DND-41 (cell line): Measurements from ENCODE around the gene SLC12A8.

Experiments used
- ATAC-seq: fragments of 200-7000 bp; cut with Tn5 transposase; 3 replicates; pipeline ENCODE4 v1.9.1; 2021; ENCODE audit warnings: low read depth; ENCODE audit not compliant: insufficient read depth
- DNase-seq: peaks from one replicate; pipeline ENCODE4 v3.0.0-alpha.2; 2020
- H2AFZ ChIP-seq: 2 replicates; pipeline ENCODE4 v1.6.0; 2012; ENCODE audit warnings: low read depth, low read length
- H3K27ac ChIP-seq: 2 replicates; pipeline ENCODE4 v1.5.1; 2012; ENCODE audit warnings: low read length, inconsistent platforms
- H3K27me3 ChIP-seq: fragments of 200-600 bp; sonication (generic); 2 replicates; pipeline ENCODE4 v1.6.0; 2012; ENCODE audit warnings: low read length, mild to moderate bottlenecking, inconsistent platforms; ENCODE audit not compliant: insufficient read depth, poor library complexity
- H3K36me3 ChIP-seq: 2 replicates; pipeline ENCODE4 v1.5.1; 2012; ENCODE audit warnings: low read length, inconsistent platforms; ENCODE audit not compliant: insufficient read depth
- H3K4me1 ChIP-seq: 2 replicates; pipeline ENCODE4 v1.5.1; 2012; ENCODE audit warnings: mild to moderate bottlenecking, low read length; ENCODE audit not compliant: insufficient read depth
- H3K4me2 ChIP-seq: 2 replicates; pipeline ENCODE4 v1.6.0; 2012; ENCODE audit warnings: mild to moderate bottlenecking, moderate library complexity, low read length, inconsistent platforms; ENCODE audit not compliant: insufficient read depth
- H3K4me3 ChIP-seq, 2 experiments: fragments of 200-600 bp in 1 of 2; shearing (Covaris generic) in 1 of 2; 2 replicates each; pipeline ENCODE4 v1.5.1; 2012 to 2016; ENCODE audit warnings: inconsistent platforms in 2 of 2, low read length in 2 of 2, mild to moderate bottlenecking in 2 of 2, low read depth in 1 of 2, moderate library complexity in 1 of 2
- H3K79me2 ChIP-seq: 2 replicates; pipeline ENCODE4 v1.6.0; 2012; ENCODE audit warnings: low read length, inconsistent platforms; ENCODE audit not compliant: insufficient read depth
- H3K9ac ChIP-seq: 2 replicates; pipeline ENCODE4 v1.6.0; 2012; ENCODE audit warnings: low read depth, mild to moderate bottlenecking, inconsistent platforms, low read length, moderate library complexity
- H3K9me3 ChIP-seq: 2 replicates; pipeline ENCODE4 v1.5.1; 2012; ENCODE audit warnings: low read length, moderate library complexity, mild to moderate bottlenecking, inconsistent platforms; ENCODE audit not compliant: insufficient read depth, severe bottlenecking
- H4K20me1 ChIP-seq: 2 replicates; pipeline ENCODE4 v1.6.0; 2012; ENCODE audit warnings: low read length; ENCODE audit not compliant: insufficient read depth
- EZH2 ChIP-seq: IDR thresholded peaks from 3 replicates; pipeline ENCODE4 v1.6.1; 2012; ENCODE audit warnings: borderline replicate concordance, low read depth, mild to moderate bottlenecking, moderate library complexity, low read length, inconsistent platforms; ENCODE audit not compliant: severe bottlenecking
- TF ChIP-seq, protein P1 (sequence below): IDR thresholded peaks from 2 replicates; pipeline ENCODE4 v1.5.1; 2012; ENCODE audit warnings: borderline replicate concordance, low read length, moderate library complexity, mild to moderate bottlenecking; ENCODE audit not compliant: poor library complexity, severe bottlenecking; ENCODE audit errors: extremely low read depth

Gene SLC12A8

DNA sequence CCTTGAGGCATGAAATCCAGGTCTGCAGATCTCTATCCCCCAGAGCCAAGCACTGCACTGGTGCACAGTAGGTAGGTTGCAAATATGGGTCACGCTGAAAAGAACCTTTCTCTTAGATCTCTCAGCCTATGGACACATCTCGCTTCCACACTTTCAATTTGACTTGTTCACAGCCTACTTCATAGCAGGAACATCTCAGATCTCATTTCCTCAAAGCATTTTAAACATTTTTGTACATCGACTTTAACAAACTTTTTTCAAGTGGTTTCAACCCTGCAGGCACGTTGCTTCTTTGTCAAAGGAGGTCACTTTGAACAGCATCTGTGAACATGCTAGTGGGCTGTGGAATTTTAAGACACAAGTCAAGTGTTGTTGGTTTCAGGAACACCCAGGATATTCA lies 76.0 kb downstream of the SLC12A8 start:
- no peaks in the 10 kb centered on the region for H3K36me3 ChIP-seq
- ATAC-seq, result no peak
- no peak overlapping the region for H3K27ac ChIP-seq
- no peaks in the 10 kb centered on the region for H4K20me1 ChIP-seq
- H2AFZ ChIP-seq, result no peak overlapping the region
- H3K9ac ChIP-seq, result no peak overlapping the region
- H3K4me3 ChIP-seq, result no peak overlapping the region
- H3K27me3 ChIP-seq, result peaks cover 6% of the 10 kb centered on the region
- no peaks in the 10 kb centered on the region for H3K79me2 ChIP-seq
- TF ChIP-seq, protein P1, sequence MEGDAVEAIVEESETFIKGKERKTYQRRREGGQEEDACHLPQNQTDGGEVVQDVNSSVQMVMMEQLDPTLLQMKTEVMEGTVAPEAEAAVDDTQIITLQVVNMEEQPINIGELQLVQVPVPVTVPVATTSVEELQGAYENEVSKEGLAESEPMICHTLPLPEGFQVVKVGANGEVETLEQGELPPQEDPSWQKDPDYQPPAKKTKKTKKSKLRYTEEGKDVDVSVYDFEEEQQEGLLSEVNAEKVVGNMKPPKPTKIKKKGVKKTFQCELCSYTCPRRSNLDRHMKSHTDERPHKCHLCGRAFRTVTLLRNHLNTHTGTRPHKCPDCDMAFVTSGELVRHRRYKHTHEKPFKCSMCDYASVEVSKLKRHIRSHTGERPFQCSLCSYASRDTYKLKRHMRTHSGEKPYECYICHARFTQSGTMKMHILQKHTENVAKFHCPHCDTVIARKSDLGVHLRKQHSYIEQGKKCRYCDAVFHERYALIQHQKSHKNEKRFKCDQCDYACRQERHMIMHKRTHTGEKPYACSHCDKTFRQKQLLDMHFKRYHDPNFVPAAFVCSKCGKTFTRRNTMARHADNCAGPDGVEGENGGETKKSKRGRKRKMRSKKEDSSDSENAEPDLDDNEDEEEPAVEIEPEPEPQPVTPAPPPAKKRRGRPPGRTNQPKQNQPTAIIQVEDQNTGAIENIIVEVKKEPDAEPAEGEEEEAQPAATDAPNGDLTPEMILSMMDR, result no peak
- TF ChIP-seq EZH2, result no peak
- no peak for DNase-seq
- H3K9me3 ChIP-seq, result no peaks in the 10 kb centered on the region
- no peak overlapping the region for H3K4me2 ChIP-seq
- H3K4me1 ChIP-seq, result no peaks in the 10 kb centered on the region

DNA sequence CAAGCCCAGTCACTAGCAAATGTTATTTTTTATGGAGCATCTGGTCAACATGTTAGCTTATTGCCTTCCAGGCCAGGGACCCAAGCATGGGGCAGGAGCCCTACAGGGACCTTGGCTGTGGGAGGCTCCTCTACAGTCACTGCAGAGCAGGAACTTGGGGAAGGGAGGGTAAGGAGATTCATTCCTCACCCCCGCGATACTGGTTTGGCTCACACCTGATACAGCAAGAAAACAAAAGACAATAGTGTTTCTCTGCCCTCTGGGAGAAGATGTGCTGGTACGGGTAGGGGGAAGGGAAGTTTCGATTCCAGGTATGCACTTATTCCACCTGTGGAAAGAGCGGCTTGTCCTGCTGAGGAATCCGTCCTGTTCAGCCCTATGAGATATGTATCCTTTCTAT lies 77.6 kb downstream of the SLC12A8 start:
- no peak for DNase-seq
- Histone ChIP-seq H3K9ac (no peak overlapping the region), H2AFZ (no peak overlapping the region), H3K4me3 (no peak overlapping the region), H3K4me1 (no peaks in the 10 kb centered on the region), H3K4me2 (no peak overlapping the region), H3K27me3 (peaks cover 9% of the 10 kb centered on the region), H4K20me1 (no peaks in the 10 kb centered on the region), H3K36me3 (no peaks in the 10 kb centered on the region), H3K27ac (no peak overlapping the region), H3K9me3 (no peaks in the 10 kb centered on the region), H3K79me2 (no peaks in the 10 kb centered on the region)
- no peak for ATAC-seq
- TF ChIP-seq EZH2, result no peak
- TF ChIP-seq, protein P1, result no peak

DNA sequence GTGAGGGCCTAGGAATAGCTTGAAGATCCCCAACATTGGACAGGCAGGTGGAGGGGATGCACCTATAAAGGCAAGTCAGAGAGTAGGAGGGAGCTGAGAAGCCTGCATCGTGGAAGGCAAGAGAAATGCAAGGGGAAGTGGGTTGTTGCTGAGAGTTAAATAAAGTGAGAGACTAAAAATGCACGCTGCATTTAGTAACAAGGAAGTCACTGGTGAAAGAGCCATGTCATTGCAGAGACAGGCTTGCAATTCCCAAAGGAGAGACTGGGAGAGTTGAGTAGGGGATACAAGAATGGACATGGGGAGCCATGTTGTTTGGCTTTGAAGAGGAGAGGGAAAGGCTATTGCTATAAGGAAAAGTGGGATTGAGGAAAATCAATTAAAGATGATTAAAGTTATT lies 79.7 kb downstream of the SLC12A8 start:
- H3K9me3 ChIP-seq, result no peaks in the 10 kb centered on the region
- no peak overlapping the region for H3K4me3 ChIP-seq
- H3K27me3 ChIP-seq, result peaks cover 9% of the 10 kb centered on the region
- no peak overlapping the region for H2AFZ ChIP-seq
- ATAC-seq (no peak), DNase-seq (no peak)
- H3K36me3 ChIP-seq, result no peaks in the 10 kb centered on the region
- H3K27ac ChIP-seq, result no peak overlapping the region
- no peak overlapping the region for H3K9ac ChIP-seq
- no peak overlapping the region for H3K4me2 ChIP-seq
- no peaks in the 10 kb centered on the region for H3K79me2 ChIP-seq
- TF ChIP-seq EZH2, result no peak
- TF ChIP-seq, protein P1, result no peak
- no peaks in the 10 kb centered on the region for H3K4me1 ChIP-seq
- H4K20me1 ChIP-seq, result no peaks in the 10 kb centered on the region

DNA sequence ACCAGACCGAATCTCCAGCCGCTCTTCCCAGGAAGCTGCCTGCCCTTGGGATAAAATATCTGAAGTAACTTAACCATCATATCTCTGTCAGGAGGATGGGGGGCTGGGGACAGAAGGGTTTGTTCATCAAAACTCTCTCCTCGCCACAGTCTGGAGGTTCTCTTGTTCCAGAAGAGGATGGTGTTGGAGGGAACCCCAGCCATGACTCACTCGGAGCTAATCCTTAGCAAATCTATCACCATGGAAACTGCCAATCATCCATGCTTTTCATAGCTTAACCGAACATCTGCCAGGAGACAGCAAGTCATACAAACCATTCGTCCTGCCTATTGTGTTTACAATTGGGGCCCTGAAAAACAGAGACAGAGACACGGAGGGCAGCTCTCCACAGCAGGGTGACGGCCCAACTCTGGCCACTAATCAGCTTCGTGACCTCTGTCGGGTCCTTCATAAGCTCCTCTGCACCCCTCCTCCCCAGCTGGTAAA lies 83.0 kb downstream of the SLC12A8 start:
- ATAC-seq, result no peak

More for the DNA sequence above, 83.0 kb downstream of the SLC12A8 start:
- H3K27ac ChIP-seq, result no peak overlapping the region
- H3K27me3 ChIP-seq, result peaks cover 4% of the 10 kb centered on the region
- no peaks in the 10 kb centered on the region for H3K4me1 ChIP-seq
- no peak for TF ChIP-seq EZH2
- TF ChIP-seq, protein P1, result no peak
- no peaks in the 10 kb centered on the region for H3K9me3 ChIP-seq
- no peak for DNase-seq
- H3K9ac ChIP-seq, result no peak overlapping the region
- no peak overlapping the region for H2AFZ ChIP-seq
- H3K79me2 ChIP-seq, result no peaks in the 10 kb centered on the region
- no peaks in the 10 kb centered on the region for H4K20me1 ChIP-seq
- H3K36me3 ChIP-seq, result no peaks in the 10 kb centered on the region
- H3K4me2 ChIP-seq, result no peak overlapping the region
- no peak overlapping the region for H3K4me3 ChIP-seq
